MG63 (cell line): ENCODE measurements around the gene KCNIP4. TPM values are rescaled to one million over a fixed set of nuclear protein-coding genes. Genes with fewer than 3 reads are reported as not detected.

Source experiments
- DNase-seq: peaks from one replicate; pipeline ENCODE4 v3.0.0-alpha.2; 2020
- H3K27me3 ChIP-seq: fragments of 250-450 bp; sonication (Bioruptor Pico); 2 replicates; pipeline ENCODE4 v1.5.1; 2020; ENCODE audit warnings: mild to moderate bottlenecking, moderate library complexity
- H3K36me3 ChIP-seq: fragments of 250-450 bp; sonication (Bioruptor Pico); 2 replicates; pipeline ENCODE4 v1.5.1; 2020; ENCODE audit warnings: mild to moderate bottlenecking, moderate library complexity
- H3K4me3 ChIP-seq: fragments of 250-450 bp; sonication (Bioruptor Pico); 2 replicates; pipeline ENCODE4 v1.5.1; 2020; ENCODE audit warnings: mild to moderate bottlenecking, moderate library complexity
- H3K9me3 ChIP-seq: fragments of 250-450 bp; sonication (Bioruptor Pico); 2 replicates; pipeline ENCODE4 v1.5.1; 2020; ENCODE audit warnings: mild to moderate bottlenecking, moderate library complexity
- total RNA-seq: library from RNA; depleted of rRNA; stranded (reverse); fragments of >200 nt; shearing (Covaris generic); gene quantifications from 2 replicates; pipeline ENCODE4 v1.2.3, GENCODE V29; 2014; ENCODE audit warnings: low replicate concordance

KCNIP4 gene
- total RNA-seq, 1 experiment from 2014 or later = not detected

DNA sequence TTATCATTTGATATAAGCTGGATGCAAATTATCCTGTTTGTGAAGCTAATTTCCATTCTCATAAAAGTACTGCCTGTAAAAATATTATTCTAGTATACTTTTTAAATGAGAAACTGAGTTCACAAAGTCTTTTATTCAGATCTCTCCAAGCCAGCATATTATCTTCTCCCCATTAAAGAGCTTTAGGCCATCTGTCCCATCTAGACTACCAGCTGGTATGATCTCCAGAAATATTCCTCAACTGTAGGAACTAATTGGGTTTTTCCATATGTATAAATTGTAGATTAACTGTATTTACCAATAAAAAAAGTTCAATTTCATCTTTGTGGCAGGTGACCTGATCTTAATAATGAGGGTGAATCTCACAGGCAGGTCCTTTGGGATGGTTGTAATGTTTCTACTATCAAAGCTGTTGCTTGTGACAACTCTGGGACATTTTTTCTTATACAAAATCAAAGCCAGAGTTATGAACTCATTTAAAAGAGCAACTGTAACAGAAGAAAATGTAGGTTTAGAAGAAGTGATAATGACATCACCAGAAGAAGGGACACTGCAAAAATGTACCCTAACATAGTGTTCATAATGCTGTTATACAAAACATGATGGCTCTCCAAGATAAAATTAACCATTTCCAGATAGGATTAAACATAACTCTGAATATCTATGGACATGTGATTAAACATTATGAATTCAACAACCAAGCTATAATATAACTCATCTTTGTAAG is 132.8 kb downstream of the KCNIP4 start:
- no peaks in the 10 kb centered on the region for H3K9me3 ChIP-seq
- no peak overlapping the region for H3K4me3 ChIP-seq
- DNase-seq = no peak
- no peaks in the 10 kb centered on the region for H3K36me3 ChIP-seq
- H3K27me3 ChIP-seq = no peaks in the 10 kb centered on the region

DNA sequence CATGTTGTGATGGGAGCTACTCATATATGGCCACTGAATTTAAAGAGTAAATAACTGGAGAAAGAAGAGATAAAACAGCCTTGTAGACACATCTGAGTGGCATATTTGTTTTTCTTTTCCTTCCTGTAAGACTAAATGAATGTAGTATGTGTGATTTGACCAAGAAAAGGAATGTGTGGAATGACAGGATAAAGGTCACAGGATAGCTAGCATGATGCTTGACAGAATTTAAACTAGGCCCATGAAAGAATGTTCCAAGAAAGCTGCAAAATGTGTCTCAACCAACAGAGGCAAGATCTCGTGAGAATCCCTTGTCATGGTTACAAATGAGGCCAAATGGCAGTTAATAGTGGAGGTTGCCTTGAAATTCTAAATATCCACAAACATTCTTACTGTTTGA is 137.0 kb downstream of the KCNIP4 start:
- no peak overlapping the region for H3K4me3 ChIP-seq
- DNase-seq = no peak
- H3K36me3 ChIP-seq = no peaks in the 10 kb centered on the region
- H3K27me3 ChIP-seq = no peaks in the 10 kb centered on the region
- H3K9me3 ChIP-seq = no peaks in the 10 kb centered on the region

DNA sequence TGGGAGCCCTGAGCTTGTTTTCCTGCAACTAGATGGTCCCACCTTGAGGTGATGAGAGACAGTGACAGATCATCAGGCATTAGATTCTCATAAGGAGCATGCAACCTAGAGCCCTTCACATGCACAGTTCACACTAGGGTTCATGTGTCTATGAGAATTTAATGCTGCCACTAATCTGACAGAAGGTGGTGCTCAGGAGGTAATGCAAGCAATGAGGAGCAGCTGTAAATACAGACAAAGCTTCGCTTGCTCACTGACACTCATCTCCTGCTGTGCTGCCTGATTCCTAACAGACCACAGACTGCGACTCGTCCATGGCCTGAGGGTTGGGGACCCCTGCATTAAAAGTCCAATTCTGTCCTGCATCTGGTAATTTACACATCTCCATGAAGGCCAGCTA is 141.6 kb downstream of the KCNIP4 start:
- no peak overlapping the region for H3K4me3 ChIP-seq
- no peaks in the 10 kb centered on the region for H3K27me3 ChIP-seq
- DNase-seq = peak; percentile 2
- H3K9me3 ChIP-seq = no peaks in the 10 kb centered on the region
- H3K36me3 ChIP-seq = no peaks in the 10 kb centered on the region

DNA sequence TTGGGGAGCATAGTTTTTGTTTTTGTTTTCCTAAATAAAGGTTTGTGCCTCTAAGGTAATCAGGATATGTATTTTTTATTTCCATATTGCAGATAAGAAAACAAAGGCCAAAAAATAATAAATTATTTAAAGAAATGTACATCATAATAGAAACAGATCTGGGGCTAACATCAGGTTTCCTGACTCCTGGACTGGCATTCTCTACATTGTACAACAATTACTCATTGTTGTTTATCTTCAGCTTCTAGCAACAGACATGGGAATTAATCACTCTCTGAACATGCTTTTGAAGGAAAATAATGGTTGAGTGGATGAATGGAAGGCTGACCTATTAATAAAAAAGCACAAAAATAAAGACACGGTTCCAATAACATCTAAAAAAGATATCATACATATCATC is 146.2 kb downstream of the KCNIP4 start:
- Histone ChIP-seq H3K27me3 (no peaks in the 10 kb centered on the region), H3K36me3 (no peaks in the 10 kb centered on the region), H3K4me3 (no peak overlapping the region), H3K9me3 (no peaks in the 10 kb centered on the region)
- DNase-seq = no peak

DNA sequence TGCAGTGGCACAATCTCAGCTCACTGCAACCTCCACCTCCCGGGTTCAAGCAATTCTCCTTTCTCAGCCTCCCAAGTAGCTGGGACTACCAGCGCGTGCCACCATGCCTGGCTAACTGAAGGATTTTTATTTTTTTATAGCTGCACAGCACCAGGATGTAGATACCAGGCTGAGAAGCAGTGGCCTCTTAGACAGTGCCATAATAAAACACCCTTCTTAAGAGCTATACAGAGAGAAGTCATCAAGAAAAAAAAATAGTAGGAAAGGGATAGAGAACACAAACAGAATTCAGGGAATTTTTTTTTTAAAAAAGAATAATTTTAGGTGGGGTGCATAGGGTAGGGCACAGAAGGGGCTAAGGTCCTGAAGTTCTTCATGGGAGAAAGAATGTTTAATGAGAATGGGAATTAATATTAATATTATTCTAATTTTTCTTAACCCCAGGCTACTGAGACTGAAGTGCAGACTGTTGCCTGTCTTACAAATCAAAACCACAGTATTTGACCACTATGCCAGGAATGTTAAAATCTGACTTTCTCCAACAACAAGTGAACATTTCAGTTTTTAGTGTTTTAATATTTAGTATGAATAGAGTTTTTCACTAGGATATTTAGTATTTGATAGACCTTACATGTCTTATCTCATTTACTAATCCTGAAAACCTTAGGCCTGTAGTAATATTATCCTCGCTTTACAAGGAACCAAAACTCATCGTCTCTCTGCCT is 146.7 kb downstream of the KCNIP4 start:
- no peaks in the 10 kb centered on the region for H3K27me3 ChIP-seq
- no peaks in the 10 kb centered on the region for H3K36me3 ChIP-seq
- DNase-seq = no peak
- no peak overlapping the region for H3K4me3 ChIP-seq
- no peaks in the 10 kb centered on the region for H3K9me3 ChIP-seq

DNA sequence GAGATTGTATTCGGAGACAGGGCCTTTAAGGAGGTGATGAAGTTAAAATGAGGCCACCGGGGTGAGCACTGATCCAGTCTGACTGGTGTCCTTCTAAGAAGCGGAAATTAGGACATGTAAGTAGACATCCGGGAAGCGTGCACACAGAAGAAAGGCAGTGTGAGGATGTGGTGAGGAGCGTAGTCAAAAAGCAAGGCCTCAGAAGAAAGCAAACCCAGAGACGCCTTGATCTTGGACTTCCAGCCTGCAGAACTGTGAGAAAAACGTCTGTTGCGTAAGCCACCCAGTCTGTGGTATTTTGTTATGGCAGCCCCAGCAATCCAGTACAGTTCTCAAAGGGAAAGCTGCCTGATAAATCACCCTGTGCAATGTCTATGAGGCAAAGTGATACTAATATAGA is 153.5 kb downstream of the KCNIP4 start:
- Histone ChIP-seq H3K4me3 (no peak overlapping the region), H3K36me3 (no peaks in the 10 kb centered on the region), H3K27me3 (no peaks in the 10 kb centered on the region), H3K9me3 (no peaks in the 10 kb centered on the region)
- DNase-seq = no peak

DNA sequence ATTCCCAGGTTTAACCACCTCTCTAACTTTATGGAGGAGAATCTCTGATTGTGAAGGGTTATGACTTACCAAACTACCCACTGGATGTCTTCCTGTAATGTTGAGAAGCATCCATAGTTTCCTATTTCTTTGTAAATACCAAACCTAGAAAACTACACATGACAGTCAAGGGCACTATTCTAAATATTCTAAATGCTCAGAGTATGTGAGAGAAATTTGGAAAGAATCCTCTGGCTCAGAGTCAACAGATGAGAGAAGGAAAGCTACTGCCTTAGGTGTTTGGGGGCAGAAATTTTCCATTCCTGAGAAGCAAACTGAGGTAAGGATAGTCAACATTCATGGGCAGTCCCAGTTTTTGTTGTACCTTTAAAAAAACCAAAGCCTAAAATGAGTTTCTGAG is 155.8 kb downstream of the KCNIP4 start:
- Histone ChIP-seq H3K4me3 (no peak overlapping the region), H3K36me3 (no peaks in the 10 kb centered on the region)
- no peak for DNase-seq

DNA sequence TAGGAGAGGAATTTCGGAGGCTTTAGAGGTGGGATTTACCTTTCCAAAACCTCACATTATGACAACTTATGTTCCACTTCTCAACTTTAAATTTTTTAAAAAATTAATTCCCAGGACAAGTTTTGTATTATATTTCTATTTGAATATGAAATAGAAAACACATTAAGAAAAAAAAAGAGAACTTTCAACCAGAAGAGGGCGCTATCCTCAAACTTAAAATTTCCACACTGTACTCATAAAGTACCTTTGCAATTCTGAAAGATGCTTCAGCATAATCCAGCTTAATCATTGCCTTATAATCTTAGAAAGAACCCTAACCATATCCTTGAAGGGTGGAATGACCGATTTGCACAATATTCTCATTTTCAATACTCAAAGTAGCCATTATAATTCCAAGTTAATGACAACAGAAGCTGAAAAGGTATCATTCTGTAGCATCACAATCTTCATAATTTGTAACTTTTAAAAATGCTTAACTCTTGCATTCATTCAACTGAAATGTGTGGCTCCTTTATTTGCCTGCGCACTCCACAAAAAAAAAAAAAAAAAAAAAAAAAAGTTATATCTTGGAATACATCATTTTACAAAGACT is 158.0 kb downstream of the KCNIP4 start:
- Histone ChIP-seq H3K36me3 (no peaks in the 10 kb centered on the region), H3K4me3 (no peak overlapping the region)
- no peak for DNase-seq

More for the DNA sequence above, 155.8 kb downstream of the KCNIP4 start:
- no peaks in the 10 kb centered on the region for H3K27me3 ChIP-seq
- no peaks in the 10 kb centered on the region for H3K9me3 ChIP-seq

DNA sequence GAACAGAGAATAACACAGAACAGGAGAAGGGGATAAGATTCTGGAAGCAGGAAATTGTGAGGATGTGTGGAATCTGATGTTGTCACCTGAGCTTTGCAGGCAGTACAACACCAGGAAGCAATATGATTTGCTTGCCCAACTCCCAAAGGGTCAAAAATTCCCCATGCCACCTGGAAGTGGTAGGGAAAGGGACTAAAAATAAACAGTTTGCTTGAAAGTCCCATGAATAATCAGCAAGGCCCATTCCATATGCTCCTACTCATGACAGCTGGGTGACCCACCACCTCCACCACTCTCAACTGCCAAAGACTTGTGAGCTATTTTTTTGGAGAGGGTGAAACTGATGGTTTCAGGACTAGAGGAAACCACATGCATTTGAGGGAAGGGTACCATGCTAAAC is 168.4 kb downstream of the KCNIP4 start:
- Histone ChIP-seq H3K27me3 (no peaks in the 10 kb centered on the region), H3K36me3 (no peaks in the 10 kb centered on the region), H3K4me3 (no peak overlapping the region), H3K9me3 (no peaks in the 10 kb centered on the region)
- peak; percentile 28 for DNase-seq

More for the DNA sequence above, 158.0 kb downstream of the KCNIP4 start:
- no peaks in the 10 kb centered on the region for H3K9me3 ChIP-seq
- H3K27me3 ChIP-seq = no peaks in the 10 kb centered on the region

DNA sequence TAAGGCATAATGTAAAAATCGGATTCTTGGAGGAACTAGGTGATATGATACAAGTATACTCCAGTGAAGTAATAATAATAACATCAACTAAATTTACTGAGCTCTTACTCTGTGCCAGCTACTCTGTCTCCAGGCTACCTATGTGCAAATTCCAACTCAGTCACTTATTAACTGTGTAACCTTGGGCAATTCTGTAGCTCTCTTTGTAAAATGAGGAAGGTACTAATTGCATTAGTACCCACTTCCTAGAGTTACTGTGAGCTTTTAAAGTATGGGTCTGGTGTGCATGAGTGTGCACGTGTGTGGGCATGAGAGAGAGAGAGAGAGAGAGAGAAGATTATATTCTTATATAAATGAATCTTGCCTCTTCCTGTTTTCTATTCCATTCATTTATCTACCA is 169.9 kb downstream of the KCNIP4 start:
- H3K4me3 ChIP-seq = no peak overlapping the region
- no peaks in the 10 kb centered on the region for H3K36me3 ChIP-seq
- no peak for DNase-seq
- no peaks in the 10 kb centered on the region for H3K27me3 ChIP-seq
- no peaks in the 10 kb centered on the region for H3K9me3 ChIP-seq

DNA sequence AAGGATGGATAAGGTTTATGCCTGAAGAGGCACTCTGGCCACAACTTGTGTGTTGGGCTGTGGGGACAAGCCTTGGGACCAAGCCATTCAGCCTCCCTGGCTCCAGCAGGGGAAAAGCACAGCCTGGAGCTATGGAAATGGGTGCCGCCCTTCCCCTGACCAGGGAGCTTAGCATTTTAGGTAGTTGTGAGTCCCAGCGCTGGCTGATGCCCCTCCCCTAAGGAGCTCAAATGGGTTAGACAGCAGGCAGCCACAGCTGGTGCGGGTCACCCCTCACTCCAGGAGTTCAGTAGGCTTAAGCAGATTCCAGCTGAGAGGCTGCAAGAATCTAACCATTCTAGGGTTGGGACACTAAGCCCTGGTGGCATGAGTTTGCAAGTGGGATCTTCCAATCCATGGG is 172.9 kb downstream of the KCNIP4 start:
- Histone ChIP-seq H3K9me3 (no peaks in the 10 kb centered on the region), H3K27me3 (no peaks in the 10 kb centered on the region), H3K36me3 (no peaks in the 10 kb centered on the region), H3K4me3 (no peak overlapping the region)
- DNase-seq = no peak

DNA sequence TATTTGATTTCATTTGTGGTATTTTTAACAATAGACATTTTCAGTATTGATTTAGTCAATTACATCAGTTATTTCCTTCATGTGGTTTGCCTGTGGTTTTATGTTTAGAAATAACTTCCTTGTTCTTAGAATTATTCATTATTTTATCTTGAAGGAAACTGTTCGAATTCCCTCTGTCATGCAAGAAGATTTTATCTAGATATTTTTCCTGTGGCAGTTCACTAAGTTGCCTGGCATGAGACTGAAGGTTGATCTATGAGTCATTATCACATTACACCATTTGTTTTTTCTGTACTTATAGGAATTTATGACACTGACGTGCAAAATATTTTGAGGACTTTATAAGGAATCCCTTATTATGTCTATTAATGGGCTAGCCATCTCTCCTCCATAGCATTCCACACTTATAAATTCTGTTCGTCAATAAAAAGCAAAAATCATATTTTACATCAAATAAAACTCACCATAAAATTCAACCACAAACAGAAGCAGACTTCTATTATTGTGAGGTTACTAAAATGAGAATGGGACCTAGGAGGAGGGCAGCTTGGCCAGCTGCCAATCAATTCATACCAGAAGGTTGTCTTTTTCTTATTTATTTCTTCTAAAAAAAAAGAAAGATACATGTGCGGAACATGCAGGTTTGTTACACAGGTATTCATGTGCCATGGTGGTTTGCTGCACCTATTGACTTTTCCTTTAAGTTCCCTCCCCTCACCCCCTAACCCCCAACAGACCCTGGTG is 179.0 kb downstream of the KCNIP4 start:
- Histone ChIP-seq H3K27me3 (no peaks in the 10 kb centered on the region), H3K4me3 (no peak overlapping the region), H3K36me3 (no peaks in the 10 kb centered on the region), H3K9me3 (no peaks in the 10 kb centered on the region)
- no peak for DNase-seq

DNA sequence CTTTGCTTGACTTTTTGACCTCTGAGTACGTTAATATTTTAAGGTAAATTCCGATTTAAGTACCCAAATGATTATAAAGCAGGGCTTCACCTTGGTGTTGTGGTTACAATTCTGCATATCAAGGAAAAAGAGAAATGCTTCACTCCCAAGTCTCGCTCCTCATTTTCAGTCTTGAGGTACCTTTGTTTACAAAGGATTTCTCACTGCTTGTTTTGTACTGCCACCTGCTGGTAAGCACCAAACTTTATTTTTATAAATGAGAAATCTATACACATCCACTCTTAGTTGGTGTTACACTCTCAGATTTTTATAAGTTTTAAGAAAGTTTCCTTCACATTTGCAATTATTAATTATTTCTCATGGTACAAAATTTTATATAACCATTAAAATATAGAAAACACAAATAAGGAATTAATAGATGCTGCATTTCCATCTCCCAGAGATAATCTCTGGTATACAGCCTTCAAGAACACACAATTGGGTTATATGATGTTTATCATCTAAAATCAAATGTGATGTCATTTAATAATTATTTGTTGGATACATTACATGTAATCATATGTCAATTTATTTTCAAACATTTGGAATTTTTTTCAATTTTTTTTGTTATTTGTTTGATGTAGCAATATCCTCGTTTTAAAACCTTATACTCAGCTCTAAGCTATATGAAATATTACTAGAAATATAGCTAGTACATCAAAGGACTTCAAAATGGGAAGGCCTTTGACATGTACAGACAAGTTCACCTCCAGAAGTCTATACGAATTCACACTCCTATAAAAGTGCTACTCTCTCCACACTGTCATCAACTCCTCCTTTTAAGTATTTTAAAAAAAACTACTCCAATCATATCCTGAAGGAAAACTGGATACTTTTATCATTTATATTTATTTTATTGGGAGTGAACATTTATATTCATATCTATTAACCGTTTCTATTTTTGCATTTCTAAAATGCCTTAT is 179.9 kb downstream of the KCNIP4 start:
- Histone ChIP-seq H3K4me3 (no peak overlapping the region), H3K9me3 (no peaks in the 10 kb centered on the region)
- DNase-seq = no peak

DNA sequence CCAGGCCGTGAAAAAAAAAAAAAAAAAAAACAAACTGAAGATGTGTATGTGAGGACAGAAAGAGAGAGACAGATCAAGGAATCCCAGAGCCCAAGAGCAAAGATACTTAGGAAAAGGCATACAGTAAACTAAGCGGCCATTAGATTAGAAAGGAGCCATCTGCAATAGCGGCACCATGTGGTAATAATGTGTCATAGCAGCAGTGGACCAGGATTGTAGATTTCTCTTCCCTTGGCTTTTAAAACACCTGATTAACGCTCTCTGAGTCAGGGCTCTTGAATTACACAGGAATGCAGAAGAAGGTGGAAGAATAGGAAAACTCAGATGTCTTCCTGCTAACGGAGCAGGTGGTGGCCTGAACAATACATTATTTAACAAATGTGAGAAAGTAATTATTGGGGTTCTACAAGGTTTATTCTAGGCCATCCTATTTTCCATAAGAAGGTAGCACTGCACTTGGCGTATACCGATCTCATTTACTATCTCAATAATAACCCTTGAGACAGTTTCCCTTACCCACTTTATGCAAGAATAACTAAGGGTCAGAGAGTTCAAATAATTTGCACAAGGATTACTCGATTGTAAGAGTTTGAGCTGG is 182.7 kb downstream of the KCNIP4 start:
- Histone ChIP-seq H3K36me3 (no peaks in the 10 kb centered on the region), H3K9me3 (no peaks in the 10 kb centered on the region), H3K4me3 (no peak overlapping the region), H3K27me3 (no peaks in the 10 kb centered on the region)
- peak; percentile 3 for DNase-seq

More for the DNA sequence above, 179.9 kb downstream of the KCNIP4 start:
- no peaks in the 10 kb centered on the region for H3K36me3 ChIP-seq
- no peaks in the 10 kb centered on the region for H3K27me3 ChIP-seq

DNA sequence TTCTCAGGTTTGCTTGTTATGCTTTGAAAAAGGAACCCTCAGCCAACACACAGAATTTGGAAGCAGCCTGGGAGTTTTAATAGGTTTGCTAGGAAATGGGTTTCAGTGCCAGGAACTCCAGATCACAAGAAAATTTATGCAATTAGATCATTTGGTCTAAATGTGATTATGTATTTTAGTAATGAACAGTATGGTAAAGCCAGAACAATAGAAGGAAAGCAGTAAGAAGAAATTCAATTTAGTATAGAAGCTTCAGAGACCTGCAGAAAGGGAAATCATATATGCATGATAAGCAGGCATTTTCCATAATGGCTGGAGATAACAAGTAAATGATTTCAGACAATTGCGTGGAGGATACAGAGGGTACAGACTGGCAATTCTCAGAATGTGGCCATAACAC is 184.7 kb downstream of the KCNIP4 start:
- no peak for DNase-seq
- Histone ChIP-seq H3K4me3 (no peak overlapping the region), H3K36me3 (no peaks in the 10 kb centered on the region)

DNA sequence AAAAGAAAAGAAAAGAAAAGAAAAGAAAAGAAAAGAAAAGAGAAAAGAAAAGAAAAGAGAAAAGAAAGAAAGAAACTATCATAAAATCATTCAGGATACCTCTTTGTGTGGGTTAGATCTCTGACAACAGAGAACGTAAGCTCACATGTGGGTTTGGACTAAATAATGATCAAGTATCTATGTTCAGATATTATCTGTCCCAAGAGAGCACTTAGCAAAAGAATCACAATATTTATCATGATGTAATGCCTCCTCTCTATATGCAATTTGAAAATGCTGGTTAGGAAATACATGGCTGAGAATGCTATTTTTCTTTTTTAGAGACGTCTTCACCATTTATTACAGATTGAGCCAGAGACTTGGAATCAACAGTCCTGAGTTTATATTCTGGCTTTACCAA is 191.3 kb downstream of the KCNIP4 start:
- Histone ChIP-seq H3K36me3 (no peaks in the 10 kb centered on the region), H3K27me3 (no peaks in the 10 kb centered on the region), H3K4me3 (no peak overlapping the region), H3K9me3 (no peaks in the 10 kb centered on the region)
- DNase-seq = no peak

More for the DNA sequence above, 184.7 kb downstream of the KCNIP4 start:
- Histone ChIP-seq H3K27me3 (no peaks in the 10 kb centered on the region), H3K9me3 (no peaks in the 10 kb centered on the region)
